Measurements from ENCODE around the gene SENP5. TPM values are rescaled to one million over a fixed set of nuclear protein-coding genes. Genes with fewer than 3 reads are reported as not detected.

Gene SENP5
- total and polyA plus RNA-seq, 8 donors, result 5.2 to 115 (median 38.8) TPM

DNA sequence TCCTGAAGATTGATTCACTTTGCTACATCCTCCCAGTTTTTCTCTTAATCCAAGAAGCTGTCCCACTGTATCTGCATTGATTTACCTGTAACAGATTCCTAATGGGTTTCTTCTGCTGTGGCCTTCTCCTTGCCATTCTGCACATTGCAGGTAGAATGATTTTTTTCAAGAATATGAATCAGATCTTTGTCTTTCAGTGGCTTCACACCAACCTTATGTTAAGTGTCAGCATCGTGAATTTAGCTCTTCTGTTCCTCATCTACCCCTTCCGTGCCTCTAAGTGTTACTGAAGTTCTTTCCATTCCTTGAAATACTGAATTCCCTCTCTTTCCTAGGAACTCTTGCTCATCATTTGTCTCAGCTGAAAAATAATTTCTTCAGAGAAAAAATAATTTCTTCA is 7.5 kb downstream of the SENP5 start:
- Histone ChIP-seq H3K9me3 (no peaks in the 10 kb centered on the region), H3K27me3 (no peaks in the 10 kb centered on the region), H3K4me3 (no peak overlapping the region), H3K4me1 (peaks cover 0 to 74% (median 23%) of the 10 kb centered on the region in 4 donors), H3K27ac (no peak overlapping the region), H3K36me3 (peaks cover 0 to 9% (median 7%) of the 10 kb centered on the region in 4 donors)
- intact Hi-C loops (cut with DNase I; ENCODE audit: low total_unique reads), result no loop called here
- DNase-seq, result no peak
- 78 to 85% (median 83%) methylated on average over 2 of the region's 2 CpGs for WGBS, 5 donors
- no peak for TF ChIP-seq POLR2A (IDR thresholded peaks at IDR 0.05)
- TF ChIP-seq EP300 (IDR thresholded peaks at IDR 0.05), result no peak
- no peak for TF ChIP-seq POLR2AphosphoS5 (IDR thresholded peaks at IDR 0.05)
- TF ChIP-seq, protein P1, sequence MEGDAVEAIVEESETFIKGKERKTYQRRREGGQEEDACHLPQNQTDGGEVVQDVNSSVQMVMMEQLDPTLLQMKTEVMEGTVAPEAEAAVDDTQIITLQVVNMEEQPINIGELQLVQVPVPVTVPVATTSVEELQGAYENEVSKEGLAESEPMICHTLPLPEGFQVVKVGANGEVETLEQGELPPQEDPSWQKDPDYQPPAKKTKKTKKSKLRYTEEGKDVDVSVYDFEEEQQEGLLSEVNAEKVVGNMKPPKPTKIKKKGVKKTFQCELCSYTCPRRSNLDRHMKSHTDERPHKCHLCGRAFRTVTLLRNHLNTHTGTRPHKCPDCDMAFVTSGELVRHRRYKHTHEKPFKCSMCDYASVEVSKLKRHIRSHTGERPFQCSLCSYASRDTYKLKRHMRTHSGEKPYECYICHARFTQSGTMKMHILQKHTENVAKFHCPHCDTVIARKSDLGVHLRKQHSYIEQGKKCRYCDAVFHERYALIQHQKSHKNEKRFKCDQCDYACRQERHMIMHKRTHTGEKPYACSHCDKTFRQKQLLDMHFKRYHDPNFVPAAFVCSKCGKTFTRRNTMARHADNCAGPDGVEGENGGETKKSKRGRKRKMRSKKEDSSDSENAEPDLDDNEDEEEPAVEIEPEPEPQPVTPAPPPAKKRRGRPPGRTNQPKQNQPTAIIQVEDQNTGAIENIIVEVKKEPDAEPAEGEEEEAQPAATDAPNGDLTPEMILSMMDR (IDR thresholded peaks at IDR 0.05), result no peak

GRCh38 chr3:196883361-196883760 is 15.6 kb downstream of the SENP5 start:
- Histone ChIP-seq H3K9me3 (no peaks in the 10 kb centered on the region), H3K4me1 (peaks cover 0 to 34% (median 0%) of the 10 kb centered on the region in 4 donors), H3K36me3 (peaks cover 6 to 46% (median 35%) of the 10 kb centered on the region in 4 donors), H3K27me3 (no peaks in the 10 kb centered on the region), H3K27ac (no peak overlapping the region), H3K4me3 (no peak overlapping the region)
- TF ChIP-seq POLR2A (IDR thresholded peaks at IDR 0.05) (no peak), EP300 (IDR thresholded peaks at IDR 0.05) (no peak), POLR2AphosphoS5 (IDR thresholded peaks at IDR 0.05) (no peak)
- TF ChIP-seq, protein P1 (IDR thresholded peaks at IDR 0.05), result no peak
- intact Hi-C loops (cut with DNase I; ENCODE audit: low total_unique reads), result no loop called here
- 78 to 92% (median 87%) methylated on average over 4 of the region's 4 CpGs for WGBS, 5 donors
- no peak for DNase-seq

GRCh38 chr3:196886144-196886543 is 18.4 kb downstream of the SENP5 start:
- no peaks in the 10 kb centered on the region for H3K27me3 ChIP-seq
- WGBS, 5 donors, result 46 to 71% (median 66%) methylated on average over 4 of the region's 4 CpGs

DNA sequence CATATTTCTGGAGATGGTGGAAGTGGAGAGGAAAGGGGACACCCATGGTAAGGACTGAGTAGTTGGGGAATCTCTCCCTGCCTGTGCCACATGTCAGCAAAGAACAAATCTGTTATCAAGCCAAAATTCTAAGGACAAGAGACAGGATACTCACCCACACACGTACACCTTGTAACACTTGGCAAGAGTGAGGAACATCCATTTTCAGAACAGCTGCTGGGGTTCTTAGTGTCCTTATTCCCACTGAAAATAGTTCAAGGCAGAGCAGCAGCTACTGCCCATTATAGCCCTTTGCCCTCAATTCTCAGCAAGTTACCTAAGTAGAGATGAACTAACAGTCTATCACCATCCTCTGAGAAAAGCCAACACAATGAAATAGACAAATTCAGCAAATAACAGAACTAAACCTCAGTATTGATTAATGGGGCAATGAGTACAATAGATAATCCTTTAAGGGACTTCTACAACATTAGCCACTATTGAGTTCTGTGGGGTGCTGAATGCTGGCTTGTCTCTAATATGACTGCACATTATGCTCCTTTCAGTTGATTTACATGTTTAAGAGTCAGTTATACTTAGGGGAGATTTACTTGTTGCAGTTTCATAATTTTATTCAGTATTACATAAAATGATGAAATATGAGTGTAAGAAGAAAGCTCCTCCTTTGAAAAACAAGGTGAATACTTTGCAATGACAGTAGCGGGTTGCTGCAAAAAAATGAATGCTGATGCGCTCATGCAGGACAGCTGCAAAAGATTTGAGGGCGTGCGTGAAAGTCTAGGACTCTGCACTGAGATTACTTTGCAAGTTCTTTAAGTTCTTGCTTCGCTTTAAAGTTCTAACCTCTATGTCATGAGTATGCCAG is 22.4 kb downstream of the SENP5 start:
- H3K4me3 ChIP-seq, result no peak overlapping the region
- peaks cover 0 to 36% (median 31%) of the 10 kb centered on the region in 4 donors for H3K36me3 ChIP-seq
- intact Hi-C loops (cut with DNase I; ENCODE audit: low total_unique reads), result no loop called here
- H3K4me1 ChIP-seq, result peaks cover 0 to 33% (median 3%) of the 10 kb centered on the region in 4 donors
- WGBS, 5 donors, result 91 to 96% (median 93%) methylated on average over 6 of the region's 6 CpGs
- H3K27me3 ChIP-seq, result no peaks in the 10 kb centered on the region
- H3K27ac ChIP-seq, result no peak overlapping the region
- TF ChIP-seq POLR2AphosphoS5 (IDR thresholded peaks at IDR 0.05), result no peak
- TF ChIP-seq, protein P1 (IDR thresholded peaks at IDR 0.05), result no peak
- TF ChIP-seq EP300 (IDR thresholded peaks at IDR 0.05), result no peak
- TF ChIP-seq POLR2A (IDR thresholded peaks at IDR 0.05), result no peak
- no peak for DNase-seq
- no peaks in the 10 kb centered on the region for H3K9me3 ChIP-seq

More at GRCh38 chr3:196886144-196886543, 18.4 kb downstream of the SENP5 start:
- intact Hi-C loops (cut with DNase I; ENCODE audit: low total_unique reads), result no loop called here
- Histone ChIP-seq H3K4me1 (peaks cover 0 to 42% (median 0%) of the 10 kb centered on the region in 4 donors), H3K9me3 (no peaks in the 10 kb centered on the region), H3K36me3 (peaks cover 0 to 51% (median 40%) of the 10 kb centered on the region in 4 donors), H3K27ac (no peak overlapping the region), H3K4me3 (no peak overlapping the region)
- TF ChIP-seq POLR2AphosphoS5 (IDR thresholded peaks at IDR 0.05), result no peak
- TF ChIP-seq POLR2A (IDR thresholded peaks at IDR 0.05), result no peak
- no peak for TF ChIP-seq EP300 (IDR thresholded peaks at IDR 0.05)
- TF ChIP-seq, protein P1 (IDR thresholded peaks at IDR 0.05), result no peak
- peak in 1 of 2 donors; percentile 2 for DNase-seq
